ENCODE data around the gene DPP6. TPM values are rescaled to one million over a fixed set of nuclear protein-coding genes. Genes with fewer than 3 reads are reported as not detected.

Gene DPP6
- total and polyA plus RNA-seq, 2 donors (not counting 1 experiment from before 2014, with no cell fraction given): not detected

DNA sequence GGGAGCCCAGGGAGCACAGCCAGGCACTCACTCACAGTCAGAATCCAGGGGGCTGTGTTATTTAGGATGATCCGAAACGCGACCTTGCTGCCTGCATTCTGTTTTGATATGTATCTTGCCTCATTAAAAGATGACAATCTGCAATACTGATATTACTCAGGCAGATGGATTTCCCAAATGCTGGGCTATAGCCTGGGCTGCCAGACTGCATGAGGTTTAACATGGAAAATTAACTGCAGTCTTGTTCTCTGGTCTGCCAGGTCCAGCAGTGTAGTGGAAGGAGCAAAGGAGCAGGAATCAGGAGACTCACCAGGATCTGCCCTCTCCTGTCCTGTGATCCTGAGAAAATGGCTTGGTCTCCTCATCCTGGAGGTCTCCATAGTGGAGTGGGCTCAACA is 692.7 kb downstream of the DPP6 start:
- H2AFZ ChIP-seq (ENCODE audit: insufficient read depth, low read depth, low read length, poor library complexity, severe bottlenecking): no peak overlapping the region
- Mint-ChIP-seq H3K27ac (no peak overlapping the region), H3K4me1 (no peaks in the 10 kb centered on the region), H3K4me3 (no peak overlapping the region), H3K9me3 (ENCODE audit: insufficient read depth) (no peaks in the 10 kb centered on the region), H3K27me3 (peaks cover 3% of the 10 kb centered on the region)
- H3K27me3 ChIP-seq (replicated peaks in 1 of 4; ENCODE audit: control extremely low read depth in 1 of 4, control insufficient read depth in 3 of 4, insufficient read depth in 4 of 4, low read length in 3 of 4): no peaks in the 10 kb centered on the region
- H3K9ac ChIP-seq (ENCODE audit: low read length): no peak overlapping the region
- H3K36me3 ChIP-seq (replicated peaks in 1 of 2; ENCODE audit: control extremely low read depth in 1 of 2, control insufficient read depth in 1 of 2, extremely low read depth in 1 of 2, insufficient read depth in 2 of 2, low read length in 1 of 2): no peaks in the 10 kb centered on the region
- no peaks in the 10 kb centered on the region for H3K79me2 ChIP-seq (ENCODE audit: control insufficient read depth, insufficient read depth, low read length)
- H3K9me3 ChIP-seq (ENCODE audit: control extremely low read depth in 1 of 3, control insufficient read depth in 2 of 3, insufficient read depth in 1 of 3, low read length in 2 of 3): peaks cover 0 to 4% (median 0%) of the 10 kb centered on the region in 3 donors
- no peak for ATAC-seq (ENCODE audit: low read depth)
- 48% methylated on average over 3 of the region's 3 CpGs for WGBS (ENCODE audit: insufficient coverage)
- no peaks in the 10 kb centered on the region for H3K4me1 ChIP-seq (ENCODE audit: control insufficient read depth in 2 of 2, insufficient read depth in 2 of 2, low read length in 2 of 2)
- H3K27ac ChIP-seq (ENCODE audit: low read length in 2 of 2): no peak overlapping the region
- ChIA-PET POLR2A (no interaction called here), CTCF (no interaction called here)
- intact Hi-C loops (cut with micrococcal nuclease): no loop called here
- no peaks in the 10 kb centered on the region for H4K20me1 ChIP-seq (ENCODE audit: control insufficient read depth, insufficient read depth, low read length, poor library complexity, severe bottlenecking)
- no peak overlapping the region for H3K4me3 ChIP-seq (ENCODE audit: control extremely low read depth in 1 of 5, extremely low read depth in 1 of 5, insufficient read depth in 1 of 5, low read depth in 2 of 5, low read length in 4 of 5)
- TF ChIP-seq EZH2 (IDR thresholded peaks at IDR 0.05; ENCODE audit: borderline replicate concordance, insufficient read depth, low read depth, low read length, poor library complexity, severe bottlenecking): no peak
- TF ChIP-seq, protein P1, sequence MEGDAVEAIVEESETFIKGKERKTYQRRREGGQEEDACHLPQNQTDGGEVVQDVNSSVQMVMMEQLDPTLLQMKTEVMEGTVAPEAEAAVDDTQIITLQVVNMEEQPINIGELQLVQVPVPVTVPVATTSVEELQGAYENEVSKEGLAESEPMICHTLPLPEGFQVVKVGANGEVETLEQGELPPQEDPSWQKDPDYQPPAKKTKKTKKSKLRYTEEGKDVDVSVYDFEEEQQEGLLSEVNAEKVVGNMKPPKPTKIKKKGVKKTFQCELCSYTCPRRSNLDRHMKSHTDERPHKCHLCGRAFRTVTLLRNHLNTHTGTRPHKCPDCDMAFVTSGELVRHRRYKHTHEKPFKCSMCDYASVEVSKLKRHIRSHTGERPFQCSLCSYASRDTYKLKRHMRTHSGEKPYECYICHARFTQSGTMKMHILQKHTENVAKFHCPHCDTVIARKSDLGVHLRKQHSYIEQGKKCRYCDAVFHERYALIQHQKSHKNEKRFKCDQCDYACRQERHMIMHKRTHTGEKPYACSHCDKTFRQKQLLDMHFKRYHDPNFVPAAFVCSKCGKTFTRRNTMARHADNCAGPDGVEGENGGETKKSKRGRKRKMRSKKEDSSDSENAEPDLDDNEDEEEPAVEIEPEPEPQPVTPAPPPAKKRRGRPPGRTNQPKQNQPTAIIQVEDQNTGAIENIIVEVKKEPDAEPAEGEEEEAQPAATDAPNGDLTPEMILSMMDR (IDR thresholded peaks at IDR 0.05): no peak
- no peak for DNase-seq
- no peak overlapping the region for H3K4me2 ChIP-seq (replicated peaks; ENCODE audit: low read depth, low read length, poor library complexity, severe bottlenecking)

DNA sequence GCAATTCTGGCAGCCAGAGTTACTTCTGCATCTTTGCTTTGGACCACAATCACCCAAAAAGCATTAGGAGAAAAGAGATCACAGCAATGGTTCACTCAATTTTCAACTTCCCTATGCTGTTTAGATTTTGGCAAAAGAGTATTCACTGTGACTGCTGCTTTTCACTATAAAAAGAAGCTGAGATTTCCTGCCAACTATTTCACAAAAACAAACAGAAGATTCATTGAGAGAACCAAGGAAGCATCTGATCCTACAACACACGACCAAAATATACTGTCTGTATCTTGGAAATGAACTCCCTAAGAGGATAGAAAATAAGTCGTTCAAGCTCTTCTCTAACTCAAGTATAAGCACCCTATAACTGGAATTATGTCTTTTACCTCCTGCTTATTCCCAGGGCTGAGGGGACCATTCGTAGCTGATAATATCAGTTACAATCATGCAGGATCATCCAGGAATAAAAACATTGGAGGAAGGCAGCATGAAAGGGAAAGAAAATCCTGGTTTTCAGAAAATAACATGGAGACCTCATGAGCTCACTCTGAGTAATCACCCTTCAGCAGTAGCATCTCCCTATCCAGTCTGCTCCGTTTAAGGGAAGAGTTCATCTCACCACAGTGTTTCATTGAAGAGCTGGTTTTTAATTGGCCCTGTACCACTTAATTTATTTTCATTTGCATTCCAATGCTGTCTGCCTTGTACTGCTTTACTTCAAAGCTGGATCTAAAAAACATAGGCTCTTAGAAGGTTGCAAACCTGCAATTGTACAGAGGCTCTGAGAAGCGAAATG is 694.6 kb downstream of the DPP6 start:
- Mint-ChIP-seq H3K27me3 (peaks cover 3% of the 10 kb centered on the region), H3K4me3 (no peak overlapping the region), H3K27ac (no peak overlapping the region), H3K9me3 (ENCODE audit: insufficient read depth) (no peaks in the 10 kb centered on the region), H3K4me1 (no peaks in the 10 kb centered on the region)
- Histone ChIP-seq H3K4me3 (ENCODE audit: control extremely low read depth in 1 of 5, extremely low read depth in 1 of 5, insufficient read depth in 1 of 5, low read depth in 2 of 5, low read length in 4 of 5) (no peak overlapping the region), H3K36me3 (replicated peaks in 1 of 2; ENCODE audit: control extremely low read depth in 1 of 2, control insufficient read depth in 1 of 2, extremely low read depth in 1 of 2, insufficient read depth in 2 of 2, low read length in 1 of 2) (no peaks in the 10 kb centered on the region), H4K20me1 (ENCODE audit: control insufficient read depth, insufficient read depth, low read length, poor library complexity, severe bottlenecking) (no peaks in the 10 kb centered on the region), H3K4me1 (ENCODE audit: control insufficient read depth in 2 of 2, insufficient read depth in 2 of 2, low read length in 2 of 2) (no peaks in the 10 kb centered on the region), H3K4me2 (replicated peaks; ENCODE audit: low read depth, low read length, poor library complexity, severe bottlenecking) (no peak overlapping the region), H3K27me3 (replicated peaks in 1 of 4; ENCODE audit: control extremely low read depth in 1 of 4, control insufficient read depth in 3 of 4, insufficient read depth in 4 of 4, low read length in 3 of 4) (no peaks in the 10 kb centered on the region), H3K9me3 (ENCODE audit: control extremely low read depth in 1 of 3, control insufficient read depth in 2 of 3, insufficient read depth in 1 of 3, low read length in 2 of 3) (peaks cover 0 to 4% (median 0%) of the 10 kb centered on the region in 3 donors), H3K79me2 (ENCODE audit: control insufficient read depth, insufficient read depth, low read length) (no peaks in the 10 kb centered on the region), H3K27ac (ENCODE audit: low read length in 2 of 2) (no peak overlapping the region), H3K9ac (ENCODE audit: low read length) (no peak overlapping the region), H2AFZ (ENCODE audit: insufficient read depth, low read depth, low read length, poor library complexity, severe bottlenecking) (no peak overlapping the region)
- DNase-seq: no peak
- intact Hi-C loops (cut with micrococcal nuclease): no loop called here
- POLR2A ChIA-PET: no interaction called here
- ATAC-seq (ENCODE audit: low read depth): no peak
- WGBS (ENCODE audit: insufficient coverage): 63% methylated on average over 1 of the region's 5 CpGs
- TF ChIP-seq, protein P1 (IDR thresholded peaks at IDR 0.05): no peak
- no peak for TF ChIP-seq EZH2 (IDR thresholded peaks at IDR 0.05; ENCODE audit: borderline replicate concordance, insufficient read depth, low read depth, low read length, poor library complexity, severe bottlenecking)
- CTCF ChIA-PET: no interaction called here

All from B cell (primary cell).